Measurements from ENCODE around the gene NEDD4. TPM values are rescaled to one million over a fixed set of nuclear protein-coding genes. Genes with fewer than 3 reads are reported as not detected.
A peak's percentile ranks its signal among the peaks of the same experiment; 100 is the strongest.
"Not testable (repeated sequence)": the region's sequence is repeated elsewhere in the genome, so short reads cannot be mapped to it uniquely, and the experiment has no call there.

Gene NEDD4
- polyA plus RNA-seq, 4 donors: 5.6 to 24.0 (median 8.9) TPM

DNA sequence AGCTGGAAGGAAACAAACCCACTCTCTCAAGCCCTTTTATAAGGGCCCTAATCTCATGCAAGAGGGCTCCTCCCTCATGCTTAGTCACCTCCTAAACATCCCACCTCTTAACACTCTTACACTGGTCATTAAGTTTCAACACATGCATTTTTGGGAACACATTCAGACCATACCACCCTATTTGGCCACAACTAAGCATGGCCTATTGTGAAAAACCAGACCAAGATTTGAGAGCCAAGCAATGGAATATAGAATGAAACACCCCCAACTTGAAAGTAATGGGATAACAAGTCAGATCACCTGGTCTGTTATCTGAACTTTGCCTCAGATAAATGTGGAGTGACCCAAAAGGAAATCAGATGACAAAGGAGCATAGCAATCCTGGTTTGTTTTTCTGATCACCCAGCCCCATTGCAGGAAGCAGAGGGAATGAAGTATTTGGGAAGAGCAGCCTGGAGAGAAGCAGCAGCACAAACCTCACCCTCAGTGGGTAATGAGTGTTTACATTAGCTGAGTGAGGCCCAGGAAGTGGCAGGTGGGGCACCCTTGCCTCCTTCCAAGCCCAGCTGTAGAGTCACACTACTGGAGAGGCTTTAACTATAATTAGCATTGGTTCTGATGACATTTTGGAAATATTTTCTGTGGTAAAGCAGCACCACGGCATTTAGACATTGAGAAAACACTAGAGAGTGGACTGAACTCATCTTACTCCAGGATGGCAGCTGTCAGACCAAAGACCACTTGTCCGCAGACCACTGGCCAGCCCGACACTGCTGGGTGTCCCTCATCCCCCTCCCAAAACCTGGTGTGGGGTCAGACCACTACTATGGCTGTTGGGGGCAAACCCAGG, 201.6 kb downstream of the NEDD4 start:
- DNase-seq: no peak
- 78 to 94% (median 80%) methylated on average over 3 of the region's 3 CpGs for WGBS, 3 donors
- no peak for FAIRE-seq

DNA sequence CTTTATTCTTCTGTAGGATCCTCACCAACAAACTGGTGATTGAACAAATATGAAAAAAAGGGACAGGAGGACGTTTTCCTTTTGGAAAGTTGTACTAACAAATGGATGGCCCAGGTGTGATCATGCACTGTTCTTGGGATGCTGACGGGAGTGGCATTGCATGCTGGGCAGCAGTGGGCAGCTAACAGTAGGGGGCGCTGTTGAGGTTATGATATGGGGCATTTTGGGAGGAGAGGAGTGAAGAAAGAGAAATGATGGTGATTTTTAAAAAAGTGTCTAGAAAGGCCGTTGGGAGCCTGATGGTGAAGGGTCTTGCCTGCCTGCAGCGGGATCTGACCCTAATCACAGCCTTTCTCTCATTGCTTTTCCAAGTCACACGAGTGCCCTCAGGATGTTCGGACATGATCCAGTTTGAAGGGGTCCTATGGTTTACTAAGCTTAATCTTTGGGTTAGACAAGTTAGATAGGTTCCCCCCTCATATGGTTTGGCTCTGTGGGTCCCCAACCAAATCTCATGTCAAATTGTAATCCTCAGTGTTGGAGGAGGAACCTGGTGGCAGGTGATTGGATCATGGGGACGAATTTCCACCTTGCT, 204.2 kb downstream of the NEDD4 start:
- WGBS, 3 donors: 69 to 80% (median 71%) methylated on average over 8 of the region's 8 CpGs
- no peaks in the 10 kb centered on the region for H3K36me3 ChIP-seq (ENCODE audit: control insufficient read depth in 3 of 3, insufficient read depth in 2 of 3, low read depth in 1 of 3, low read length in 3 of 3)
- no peaks in the 10 kb centered on the region for H3K4me1 ChIP-seq (ENCODE audit: control insufficient read depth in 3 of 3, insufficient read depth in 2 of 3, low read depth in 1 of 3, low read length in 2 of 3)
- no peak for FAIRE-seq
- no peak overlapping the region for H3K27ac ChIP-seq (ENCODE audit: low read depth in 1 of 3, low read length in 2 of 3)
- no peak overlapping the region for H3K4me3 ChIP-seq (ENCODE audit: low read depth in 1 of 3, low read length in 3 of 3)
- peak in 1 of 2 donors; percentile 17 for DNase-seq
- H3K9me3 ChIP-seq (ENCODE audit: control insufficient read depth in 2 of 2, insufficient read depth in 1 of 2, low read depth in 1 of 2, low read length in 1 of 2): peaks cover 0 to 7% of the 10 kb centered on the region in 2 donors
- H3K27me3 ChIP-seq (ENCODE audit: control insufficient read depth in 3 of 3, insufficient read depth in 3 of 3, low read length in 3 of 3): no peaks in the 10 kb centered on the region

More for the DNA sequence above, 201.6 kb downstream of the NEDD4 start:
- Histone ChIP-seq H3K4me1 (ENCODE audit: control insufficient read depth in 3 of 3, insufficient read depth in 2 of 3, low read depth in 1 of 3, low read length in 2 of 3) (no peaks in the 10 kb centered on the region), H3K36me3 (ENCODE audit: control insufficient read depth in 3 of 3, insufficient read depth in 2 of 3, low read depth in 1 of 3, low read length in 3 of 3) (no peaks in the 10 kb centered on the region), H3K27me3 (ENCODE audit: control insufficient read depth in 3 of 3, insufficient read depth in 3 of 3, low read length in 3 of 3) (no peaks in the 10 kb centered on the region), H3K4me3 (ENCODE audit: low read depth in 1 of 3, low read length in 3 of 3) (no peak overlapping the region), H3K9me3 (ENCODE audit: control insufficient read depth in 2 of 2, insufficient read depth in 1 of 2, low read depth in 1 of 2, low read length in 1 of 2) (peaks cover 0 to 12% of the 10 kb centered on the region in 2 donors), H3K27ac (ENCODE audit: low read depth in 1 of 3, low read length in 2 of 3) (no peak overlapping the region)

- Histone ChIP-seq H3K27me3 (ENCODE audit: control insufficient read depth in 3 of 3, insufficient read depth in 3 of 3, low read length in 3 of 3) (no peaks in the 10 kb centered on the region), H3K4me1 (ENCODE audit: control insufficient read depth in 3 of 3, insufficient read depth in 2 of 3, low read depth in 1 of 3, low read length in 2 of 3) (no peaks in the 10 kb centered on the region), H3K4me3 (ENCODE audit: low read depth in 1 of 3, low read length in 3 of 3) (no peak overlapping the region), H3K27ac (ENCODE audit: low read depth in 1 of 3, low read length in 2 of 3) (no peak overlapping the region), H3K9me3 (ENCODE audit: control insufficient read depth in 2 of 2, insufficient read depth in 1 of 2, low read depth in 1 of 2, low read length in 1 of 2) (peaks cover 0 to 3% of the 10 kb centered on the region in 2 donors), H3K36me3 (ENCODE audit: control insufficient read depth in 3 of 3, insufficient read depth in 2 of 3, low read depth in 1 of 3, low read length in 3 of 3) (no peaks in the 10 kb centered on the region)
- DNase-seq (no peak), FAIRE-seq (no peak)
- 70 to 89% (median 80%) methylated on average over 3 of the region's 3 CpGs for WGBS, 3 donors
These were observed 207.1 kb downstream of the NEDD4 start for GRCh38 chr15:55786341-55786740.

- not testable (repeated sequence) for H3K27me3 ChIP-seq (ENCODE audit: control insufficient read depth in 3 of 3, insufficient read depth in 3 of 3, low read length in 3 of 3); H3K4me3 ChIP-seq (ENCODE audit: low read depth in 1 of 3, low read length in 3 of 3); H3K36me3 ChIP-seq (ENCODE audit: control insufficient read depth in 3 of 3, insufficient read depth in 2 of 3, low read depth in 1 of 3, low read length in 3 of 3); DNase-seq; H3K27ac ChIP-seq (ENCODE audit: low read depth in 1 of 3, low read length in 2 of 3); H3K9me3 ChIP-seq (ENCODE audit: control insufficient read depth in 2 of 2, insufficient read depth in 1 of 2, low read depth in 1 of 2, low read length in 1 of 2); H3K4me1 ChIP-seq (ENCODE audit: control insufficient read depth in 3 of 3, insufficient read depth in 2 of 3, low read depth in 1 of 3, low read length in 2 of 3); FAIRE-seq
- 75 to 90% (median 81%) methylated on average over 9 of the region's 9 CpGs for WGBS, 3 donors
These were observed 207.8 kb downstream of the NEDD4 start for GRCh38 chr15:55785593-55785992.

GRCh38 chr15:55784286-55784685, 209.1 kb downstream of the NEDD4 start:
- Histone ChIP-seq H3K27me3 (ENCODE audit: control insufficient read depth in 3 of 3, insufficient read depth in 3 of 3, low read length in 3 of 3) (no peaks in the 10 kb centered on the region), H3K27ac (ENCODE audit: low read depth in 1 of 3, low read length in 2 of 3) (no peak overlapping the region), H3K4me1 (ENCODE audit: control insufficient read depth in 3 of 3, insufficient read depth in 2 of 3, low read depth in 1 of 3, low read length in 2 of 3) (no peaks in the 10 kb centered on the region), H3K36me3 (ENCODE audit: control insufficient read depth in 3 of 3, insufficient read depth in 2 of 3, low read depth in 1 of 3, low read length in 3 of 3) (no peaks in the 10 kb centered on the region), H3K4me3 (ENCODE audit: low read depth in 1 of 3, low read length in 3 of 3) (no peak overlapping the region), H3K9me3 (ENCODE audit: control insufficient read depth in 2 of 2, insufficient read depth in 1 of 2, low read depth in 1 of 2, low read length in 1 of 2) (peaks cover 0 to 5% of the 10 kb centered on the region in 2 donors)
- no peak for FAIRE-seq
- no peak for DNase-seq

DNA sequence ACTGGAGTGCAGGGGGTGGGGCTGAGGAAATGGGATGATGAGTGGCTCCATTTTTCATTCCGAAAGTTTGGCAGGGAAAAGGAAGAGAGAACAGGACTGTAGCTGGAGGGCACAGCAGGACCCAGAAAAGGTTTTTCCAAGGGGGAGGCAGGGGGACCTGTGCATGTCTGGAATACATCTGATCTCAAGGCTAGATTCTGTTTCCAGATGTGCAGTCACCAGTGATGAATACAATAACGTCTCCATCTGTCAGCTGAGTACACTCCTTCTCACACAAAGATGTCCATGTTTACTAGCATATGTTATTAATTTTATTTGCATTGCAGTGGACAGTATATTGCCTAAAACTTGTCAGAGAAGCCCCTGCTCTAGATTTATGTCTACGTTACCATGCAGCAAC, 210.5 kb downstream of the NEDD4 start:
- H3K9me3 ChIP-seq (ENCODE audit: control insufficient read depth in 2 of 2, insufficient read depth in 1 of 2, low read depth in 1 of 2, low read length in 1 of 2): peaks cover 0 to 3% of the 10 kb centered on the region in 2 donors
- H3K4me1 ChIP-seq (ENCODE audit: control insufficient read depth in 3 of 3, insufficient read depth in 2 of 3, low read depth in 1 of 3, low read length in 2 of 3): no peaks in the 10 kb centered on the region
- no peak overlapping the region for H3K4me3 ChIP-seq (ENCODE audit: low read depth in 1 of 3, low read length in 3 of 3)
- no peak for FAIRE-seq
- H3K36me3 ChIP-seq (ENCODE audit: control insufficient read depth in 3 of 3, insufficient read depth in 2 of 3, low read depth in 1 of 3, low read length in 3 of 3): no peaks in the 10 kb centered on the region
- no peak for DNase-seq
- WGBS, 3 donors: 69 to 81% (median 72%) methylated on average over 3 of the region's 3 CpGs
- no peak overlapping the region for H3K27ac ChIP-seq (ENCODE audit: low read depth in 1 of 3, low read length in 2 of 3)
- no peaks in the 10 kb centered on the region for H3K27me3 ChIP-seq (ENCODE audit: control insufficient read depth in 3 of 3, insufficient read depth in 3 of 3, low read length in 3 of 3)

DNA sequence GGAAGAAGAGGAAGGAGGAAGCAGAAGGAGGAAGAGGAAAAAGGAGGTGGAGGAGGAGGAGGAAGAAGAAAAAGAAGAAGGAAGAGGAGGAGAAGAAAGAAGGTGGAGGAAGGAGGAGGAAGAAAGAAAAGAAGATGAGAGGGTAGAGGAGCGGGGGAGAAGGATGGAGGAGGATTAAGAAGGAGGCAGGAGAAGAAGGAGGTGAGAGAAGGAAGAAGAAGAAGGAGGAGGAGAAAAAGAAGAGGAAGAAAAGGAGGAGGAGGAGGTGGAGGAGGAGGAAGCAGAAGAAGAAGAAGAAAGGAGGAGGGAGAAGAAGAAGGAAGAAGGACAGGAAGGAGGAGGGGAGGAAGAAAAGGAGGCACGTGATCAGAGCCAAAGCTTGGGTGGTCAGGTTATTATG, 213.1 kb downstream of the NEDD4 start:
- 38 to 74% (median 73%) methylated on average over 1 to 2 of the region's 2 CpGs for WGBS, 3 donors
- H3K27ac ChIP-seq (ENCODE audit: low read depth in 1 of 3, low read length in 2 of 3): no peak overlapping the region
- no peak for FAIRE-seq
- H3K9me3 ChIP-seq (ENCODE audit: control insufficient read depth in 2 of 2, insufficient read depth in 1 of 2, low read depth in 1 of 2, low read length in 1 of 2): peaks cover 0 to 3% of the 10 kb centered on the region in 2 donors
- H3K4me1 ChIP-seq (ENCODE audit: control insufficient read depth in 3 of 3, insufficient read depth in 2 of 3, low read depth in 1 of 3, low read length in 2 of 3): no peaks in the 10 kb centered on the region
- no peaks in the 10 kb centered on the region for H3K27me3 ChIP-seq (ENCODE audit: control insufficient read depth in 3 of 3, insufficient read depth in 3 of 3, low read length in 3 of 3)
- H3K36me3 ChIP-seq (ENCODE audit: control insufficient read depth in 3 of 3, insufficient read depth in 2 of 3, low read depth in 1 of 3, low read length in 3 of 3): no peaks in the 10 kb centered on the region
- DNase-seq: no peak
- H3K4me3 ChIP-seq (ENCODE audit: low read depth in 1 of 3, low read length in 3 of 3): no peak overlapping the region

DNA sequence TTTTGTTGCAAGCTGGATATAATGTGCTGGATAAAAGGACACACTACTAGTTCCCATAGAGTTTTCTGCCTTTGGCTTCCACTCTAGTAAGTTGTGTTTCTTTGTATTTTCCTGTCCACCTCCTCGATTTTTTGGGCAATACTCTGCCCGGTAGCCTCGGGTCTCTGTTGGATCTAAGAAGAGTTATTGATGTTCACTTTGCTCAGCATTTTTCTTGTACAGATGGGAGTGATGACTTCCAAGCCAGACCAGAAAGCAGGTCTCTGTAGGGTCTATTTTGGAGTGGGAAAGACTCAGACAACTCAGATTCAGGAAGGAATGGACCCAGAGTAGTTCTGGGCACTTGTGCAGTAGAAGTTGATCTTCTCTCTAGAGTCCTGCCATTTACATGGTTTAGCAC, 214.5 kb downstream of the NEDD4 start:
- FAIRE-seq: no peak
- WGBS, 3 donors: 65 to 81% (median 71%) methylated on average over 3 of the region's 3 CpGs

More for the DNA sequence above, 214.5 kb downstream of the NEDD4 start:
- Histone ChIP-seq H3K27ac (ENCODE audit: low read depth in 1 of 3, low read length in 2 of 3) (no peak overlapping the region), H3K9me3 (ENCODE audit: control insufficient read depth in 2 of 2, insufficient read depth in 1 of 2, low read depth in 1 of 2, low read length in 1 of 2) (peaks cover 0 to 3% of the 10 kb centered on the region in 2 donors), H3K4me1 (ENCODE audit: control insufficient read depth in 3 of 3, insufficient read depth in 2 of 3, low read depth in 1 of 3, low read length in 2 of 3) (no peaks in the 10 kb centered on the region), H3K4me3 (ENCODE audit: low read depth in 1 of 3, low read length in 3 of 3) (no peak overlapping the region), H3K27me3 (ENCODE audit: control insufficient read depth in 3 of 3, insufficient read depth in 3 of 3, low read length in 3 of 3) (no peaks in the 10 kb centered on the region), H3K36me3 (ENCODE audit: control insufficient read depth in 3 of 3, insufficient read depth in 2 of 3, low read depth in 1 of 3, low read length in 3 of 3) (no peaks in the 10 kb centered on the region)
- DNase-seq: no peak
